CD4-positive, alpha-beta T cell (primary cell): ENCODE data around the gene SLC26A2. TPM values are rescaled to one million over a fixed set of nuclear protein-coding genes. Genes with fewer than 3 reads are reported as not detected.

Experiments
- ATAC-seq: fragments of 200-7000 bp; cut with Tn5 transposase; one replicate; pipeline ENCODE4 v1.10.0; 2022; ENCODE audit warnings: mild to moderate bottlenecking; ENCODE audit not compliant: poor library complexity
- CTCF ChIA-PET: fragments of 350-600 bp; sonication (Branson Sonifier 250); formaldehyde crosslinking; loops from one replicate; lab custom pipeline; 2021; ENCODE audit warnings: antibody characterized with exemption, inconsistent platforms; lab: Charles Lee
- POLR2A ChIA-PET: fragments of 350-600 bp; sonication (Branson Sonifier 250); formaldehyde crosslinking; loops from one replicate; lab custom pipeline; 2021; ENCODE audit warnings: antibody characterized with exemption, inconsistent platforms; lab: Charles Lee
- DNase-seq, 14 experiments: peaks; one replicate each; pipeline ENCODE4 v3.0.0-alpha.2; 2013 to 2020; ENCODE audit warnings: mixed read lengths in 2 of 14
- H3K27ac ChIP-seq, 2 donors: one replicate each; pipeline versions ENCODE4 v1.5.1 to v1.7.0; 2013; ENCODE audit warnings: low read length in 2 of 2, low read depth in 1 of 2, mild to moderate bottlenecking in 1 of 2
- H3K27me3 ChIP-seq, 2 experiments: 1 replicate in 1 of 2; 2 replicates in 1 of 2; pipeline versions ENCODE4 v1.6.1 to v1.7.0; 2013; ENCODE audit warnings: low read length in 2 of 2, control low read depth in 1 of 2, mild to moderate bottlenecking in 1 of 2, moderate library complexity in 1 of 2; ENCODE audit not compliant: insufficient read depth in 2 of 2, control insufficient read depth in 1 of 2
- H3K36me3 ChIP-seq: one replicate; pipeline ENCODE4 v1.6.1; 2013; ENCODE audit warnings: low read length, control low read depth; ENCODE audit not compliant: insufficient read depth
- H3K4me1 ChIP-seq: one replicate; pipeline ENCODE4 v1.6.1; 2013; ENCODE audit warnings: low read length, control low read depth; ENCODE audit not compliant: insufficient read depth
- H3K4me3 ChIP-seq: one replicate; pipeline ENCODE4 v1.5.1; 2013; ENCODE audit warnings: mild to moderate bottlenecking, low read length, moderate library complexity
- H3K9me3 ChIP-seq, 2 experiments: 1 replicate in 1 of 2; 2 replicates in 1 of 2; pipeline versions ENCODE4 v1.6.1 to v1.7.0; 2013; ENCODE audit warnings: low read length in 2 of 2, mild to moderate bottlenecking in 2 of 2, control low read depth in 1 of 2, moderate library complexity in 1 of 2; ENCODE audit not compliant: control insufficient read depth in 1 of 2, insufficient read depth in 1 of 2
- H3K27ac Mint-ChIP-seq: one replicate; pipeline ENCODE4 v1.8.0; 2020; ENCODE audit warnings: mixed read lengths
- H3K27me3 Mint-ChIP-seq: one replicate; pipeline ENCODE4 v1.8.0; 2021; ENCODE audit warnings: mixed read lengths
- H3K36me3 Mint-ChIP-seq: one replicate; pipeline ENCODE4 v1.8.0; 2021; ENCODE audit warnings: low read depth, mixed read lengths
- H3K4me1 Mint-ChIP-seq: one replicate; pipeline ENCODE4 v1.8.0; 2021; ENCODE audit warnings: low read depth, mixed read lengths
- H3K4me3 Mint-ChIP-seq: one replicate; pipeline ENCODE4 v1.8.0; 2020; ENCODE audit warnings: mild to moderate bottlenecking, mixed read lengths
- H3K9me3 Mint-ChIP-seq: one replicate; pipeline ENCODE4 v1.8.0; 2020; ENCODE audit warnings: mixed read lengths
- CTCF ChIP-seq: fragments of 200-600 bp; IDR thresholded peaks from one replicate; pipeline ENCODE4 v1.8.0; 2022; ENCODE audit warnings: antibody characterized with exemption, mild to moderate bottlenecking
- intact Hi-C, 2 experiments: fragments of 100-400 bp; cut with DNase I in 1 of 2; cut with micrococcal nuclease in 1 of 2; formaldehyde crosslinking; loops; one replicate each; pipeline versions ENCODE4 v1.15.1 to v1.9.0; 2023 to 2025; cut with DNase I, micrococcal nuclease
- total RNA-seq, 174 experiments: library from RNA in 2 of 174; stranded (reverse) in 2 of 174; gene quantifications; one replicate each; pipeline ENCODE4 v1.2.3 and lab custom pipeline; 2021 to 2026

SLC26A2 gene
- total RNA-seq, 2 experiments from 2014 or later = 2.8 to 4.2 TPM

DNA sequence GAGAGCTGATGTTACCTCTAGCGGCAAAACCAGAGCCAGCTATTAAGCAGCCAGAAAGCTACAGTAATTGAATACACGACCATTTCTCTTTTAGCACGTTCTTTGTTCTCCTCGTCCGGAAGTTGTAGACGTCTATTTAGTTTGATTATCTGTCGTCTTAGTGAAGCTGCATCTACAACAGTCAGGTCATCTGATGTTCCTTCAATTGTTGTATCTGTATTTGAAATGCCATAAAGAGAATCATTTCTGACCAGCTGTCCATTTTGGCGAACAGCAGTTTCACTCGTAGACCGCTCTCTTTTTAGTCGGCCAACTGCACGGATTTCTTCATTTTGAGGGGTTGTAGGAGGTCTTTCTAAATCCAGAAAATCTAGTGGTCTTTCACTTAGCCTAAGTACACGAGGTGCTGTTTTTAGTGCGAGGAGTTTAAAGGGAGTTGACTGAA lies 28.5 kb upstream of the SLC26A2 start:
- H3K27ac ChIP-seq = no peak overlapping the region
- Mint-ChIP-seq H3K27ac (no peak overlapping the region), H3K27me3 (peaks cover 42% of the 10 kb centered on the region), H3K9me3 (no peaks in the 10 kb centered on the region), H3K36me3 (no peaks in the 10 kb centered on the region), H3K4me1 (no peaks in the 10 kb centered on the region), H3K4me3 (no peak overlapping the region)
- peaks cover 0 to 7% of the 10 kb centered on the region in 2 experiments for H3K27me3 ChIP-seq
- no peak overlapping the region for H3K4me3 ChIP-seq
- ChIA-PET POLR2A (no interaction called here), CTCF (no interaction called here)
- ATAC-seq (no peak), DNase-seq (no peak)
- H3K4me1 ChIP-seq = no peaks in the 10 kb centered on the region
- TF ChIP-seq CTCF = no peak
- intact Hi-C loops = no loop called here
- H3K9me3 ChIP-seq = no peaks in the 10 kb centered on the region
- no peaks in the 10 kb centered on the region for H3K36me3 ChIP-seq

DNA sequence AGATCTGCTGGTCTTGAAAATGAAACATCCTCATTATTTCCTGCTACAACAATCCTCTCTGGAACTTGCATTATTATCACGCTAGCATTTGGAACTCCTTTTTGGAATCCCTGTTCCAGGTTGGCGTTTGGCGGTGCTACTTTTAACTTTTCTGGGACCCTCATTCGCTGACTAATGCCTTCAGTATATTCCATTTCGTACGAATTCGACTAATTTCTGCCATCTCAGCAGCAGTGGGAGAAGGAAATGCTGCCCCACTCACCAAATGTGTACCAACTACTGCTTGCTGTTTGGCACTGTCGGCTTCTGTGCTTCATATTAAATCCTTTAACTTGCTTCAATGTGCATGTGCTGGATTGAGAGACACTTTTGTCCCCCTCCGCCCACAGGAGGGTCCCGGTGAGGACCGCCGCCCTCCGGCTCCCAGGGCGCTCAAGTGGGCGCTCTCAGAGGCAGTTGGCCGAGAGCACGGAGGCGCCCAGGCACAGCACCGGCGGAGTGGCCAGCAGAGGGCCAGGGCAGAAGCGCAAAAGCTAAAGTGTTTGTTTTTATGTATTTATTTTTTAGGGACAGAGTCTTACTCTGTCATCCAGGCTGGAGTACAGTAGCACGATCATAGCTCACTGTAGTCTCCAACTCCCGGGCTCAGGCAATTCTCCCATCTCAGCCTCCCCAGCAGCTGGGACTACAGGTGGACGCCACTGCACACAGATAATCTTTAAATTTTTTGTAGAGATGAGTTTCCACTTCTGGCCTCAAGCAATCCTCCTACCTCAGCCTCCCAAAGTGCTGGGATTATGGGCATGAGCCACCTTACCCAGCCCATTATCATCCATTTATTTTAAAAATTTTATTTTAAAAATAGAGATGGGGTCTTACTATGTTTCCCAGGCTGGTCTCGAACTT lies 27.9 kb upstream of the SLC26A2 start:
- Histone ChIP-seq H3K27ac (no peak overlapping the region), H3K36me3 (no peaks in the 10 kb centered on the region), H3K9me3 (no peaks in the 10 kb centered on the region), H3K4me3 (no peak overlapping the region), H3K27me3 (peaks cover 0 to 7% of the 10 kb centered on the region in 2 experiments), H3K4me1 (no peaks in the 10 kb centered on the region)
- H3K27ac Mint-ChIP-seq = no peak overlapping the region
- H3K4me1 Mint-ChIP-seq = no peaks in the 10 kb centered on the region
- DNase-seq = peak in 2 of 14 experiments; percentile 11 to 12
- ChIA-PET CTCF (no interaction called here), POLR2A (no interaction called here)
- TF ChIP-seq CTCF = no peak
- H3K4me3 Mint-ChIP-seq = no peak overlapping the region
- no peaks in the 10 kb centered on the region for H3K9me3 Mint-ChIP-seq
- intact Hi-C loops = no loop called here
- H3K36me3 Mint-ChIP-seq = no peaks in the 10 kb centered on the region
- no peak for ATAC-seq
- peaks cover 43% of the 10 kb centered on the region for H3K27me3 Mint-ChIP-seq

DNA sequence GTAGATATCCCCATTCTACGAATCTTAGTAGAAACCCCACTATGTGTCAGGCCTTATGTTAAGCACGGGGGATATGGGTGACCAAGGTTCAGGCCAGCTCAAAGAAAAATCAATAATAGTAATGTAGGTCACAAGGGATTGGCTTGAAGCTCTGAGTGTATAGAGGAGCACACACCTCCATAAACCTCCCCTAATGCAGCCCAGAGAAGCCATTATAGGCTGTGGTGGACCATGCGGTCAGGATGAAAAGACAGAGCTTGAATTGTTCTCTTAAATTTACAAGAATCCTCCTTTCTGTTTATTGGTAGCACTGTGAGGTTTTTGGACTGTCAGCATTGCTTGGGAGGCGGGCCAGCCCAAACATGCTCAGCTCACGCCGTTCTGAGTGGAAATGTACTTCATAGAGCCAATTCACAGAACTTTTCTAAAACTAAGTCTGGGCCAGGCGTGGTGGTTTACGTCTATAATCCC lies 25.1 kb upstream of the SLC26A2 start:
- Histone ChIP-seq H3K36me3 (no peaks in the 10 kb centered on the region), H3K27ac (no peak overlapping the region), H3K9me3 (no peaks in the 10 kb centered on the region), H3K4me3 (no peak overlapping the region), H3K27me3 (peaks cover 0 to 7% of the 10 kb centered on the region in 2 experiments), H3K4me1 (no peaks in the 10 kb centered on the region)
- ATAC-seq (no peak), DNase-seq (no peak)
- Mint-ChIP-seq H3K4me3 (no peak overlapping the region), H3K4me1 (no peaks in the 10 kb centered on the region), H3K27ac (no peak overlapping the region), H3K27me3 (peaks cover 34% of the 10 kb centered on the region), H3K9me3 (no peaks in the 10 kb centered on the region), H3K36me3 (no peaks in the 10 kb centered on the region)
- no peak for TF ChIP-seq CTCF
- ChIA-PET CTCF (interaction anchor here (1.8 kb wide), 1 partner anchor 24 kb away, joined by 4 read pairs; no protein-coding TSS in a partner anchor), POLR2A (no interaction called here)
- intact Hi-C loops = no loop called here
